Activated naive CD4-positive, alpha-beta T cell treated with anti-CD3 and anti-CD28 coated beads, Interleukin-2, amount 50 U/mL, for 24 hours (primary cell): Measurements from ENCODE around the gene EXOC3L2.

Source experiments
- H3K27ac Mint-ChIP-seq: one replicate; pipeline ENCODE4 v1.8.0; 2021; ENCODE audit warnings: mild to moderate bottlenecking, mixed read lengths
- H3K27me3 Mint-ChIP-seq: one replicate; pipeline ENCODE4 v1.8.0; 2021; ENCODE audit warnings: mixed read lengths
- H3K36me3 Mint-ChIP-seq: one replicate; pipeline ENCODE4 v1.8.0; 2021; ENCODE audit warnings: mixed read lengths
- H3K4me1 Mint-ChIP-seq: one replicate; pipeline ENCODE4 v1.8.0; 2021; ENCODE audit warnings: mixed read lengths
- H3K4me3 Mint-ChIP-seq: one replicate; pipeline ENCODE4 v1.8.0; 2021; ENCODE audit warnings: mild to moderate bottlenecking, mixed read lengths
- H3K9me3 Mint-ChIP-seq: one replicate; pipeline ENCODE4 v1.8.0; 2021; ENCODE audit warnings: mixed read lengths

The EXOC3L2 gene

GRCh38 chr19:45182758-45183157 lies 62.4 kb downstream of the EXOC3L2 start:
- H3K36me3 Mint-ChIP-seq = peaks cover 5% of the 10 kb centered on the region
- no peak overlapping the region for H3K27ac Mint-ChIP-seq
- H3K4me1 Mint-ChIP-seq = peaks cover 34% of the 10 kb centered on the region
- H3K9me3 Mint-ChIP-seq = no peaks in the 10 kb centered on the region
- H3K4me3 Mint-ChIP-seq = no peak overlapping the region
- H3K27me3 Mint-ChIP-seq = no peaks in the 10 kb centered on the region

- H3K4me1 Mint-ChIP-seq = peaks cover 30% of the 10 kb centered on the region
- H3K27me3 Mint-ChIP-seq = no peaks in the 10 kb centered on the region
- H3K27ac Mint-ChIP-seq = peak overlapping the region; percentile 56
- H3K9me3 Mint-ChIP-seq = no peaks in the 10 kb centered on the region
- H3K36me3 Mint-ChIP-seq = peaks cover 5% of the 10 kb centered on the region
- H3K4me3 Mint-ChIP-seq = peak overlapping the region; percentile 60
Observed at GRCh38 chr19:45180936-45181335, 64.3 kb downstream of the EXOC3L2 start.

GRCh38 chr19:45179892-45180370 lies 65.3 kb downstream of the EXOC3L2 start:
- H3K4me1 Mint-ChIP-seq = peaks cover 36% of the 10 kb centered on the region
- H3K9me3 Mint-ChIP-seq = no peaks in the 10 kb centered on the region
- H3K27ac Mint-ChIP-seq = no peak overlapping the region
- peaks cover 7% of the 10 kb centered on the region for H3K36me3 Mint-ChIP-seq
- no peaks in the 10 kb centered on the region for H3K27me3 Mint-ChIP-seq
- H3K4me3 Mint-ChIP-seq = peak overlapping the region; percentile 60

GRCh38 chr19:45179072-45179891 lies 65.9 kb downstream of the EXOC3L2 start:
- Mint-ChIP-seq H3K27me3 (no peaks in the 10 kb centered on the region), H3K27ac (peak overlapping the region; percentile 75), H3K4me1 (peaks cover 36% of the 10 kb centered on the region), H3K36me3 (peaks cover 7% of the 10 kb centered on the region), H3K4me3 (peak overlapping the region; percentile 92), H3K9me3 (no peaks in the 10 kb centered on the region)

- Mint-ChIP-seq H3K27me3 (no peaks in the 10 kb centered on the region), H3K9me3 (no peaks in the 10 kb centered on the region), H3K4me1 (peaks cover 43% of the 10 kb centered on the region), H3K4me3 (peak within 1 kb of the TSS; percentile 92), H3K27ac (peak within 1 kb of the TSS; percentile 95), H3K36me3 (peaks cover 7% of the 10 kb centered on the region)
Observed at GRCh38 chr19:45178262-45179071, 66.7 kb downstream of the EXOC3L2 start, which contains the start of gene BLOC1S3. BLOC1S3 (plus strand) TSS chr19:45178784; CDS start chr19:45179297, 513 bp downstream.

GRCh38 chr19:45177817-45178261 lies 67.4 kb downstream of the EXOC3L2 start, which contains the start of gene TRAPPC6A:
TRAPPC6A (minus strand) TSS chr19:45178237; CDS start chr19:45178218, 19 bp downstream.
- Mint-ChIP-seq H3K36me3 (peaks cover 7% of the 10 kb centered on the region), H3K27ac (peak within 1 kb of the TSS; percentile 95), H3K27me3 (no peaks in the 10 kb centered on the region), H3K4me3 (peak within 1 kb of the TSS; percentile 92), H3K9me3 (no peaks in the 10 kb centered on the region), H3K4me1 (peaks cover 44% of the 10 kb centered on the region)

GRCh38 chr19:45175515-45176345 lies 69.5 kb downstream of the EXOC3L2 start:
- Mint-ChIP-seq H3K27me3 (no peaks in the 10 kb centered on the region), H3K9me3 (no peaks in the 10 kb centered on the region), H3K4me1 (peaks cover 47% of the 10 kb centered on the region), H3K36me3 (peaks cover 3% of the 10 kb centered on the region), H3K4me3 (peak overlapping the region; percentile 65), H3K27ac (no peak overlapping the region)

- no peaks in the 10 kb centered on the region for H3K27me3 Mint-ChIP-seq
- no peaks in the 10 kb centered on the region for H3K9me3 Mint-ChIP-seq
- H3K27ac Mint-ChIP-seq = peak overlapping the region; percentile 70
- peaks cover 48% of the 10 kb centered on the region for H3K4me1 Mint-ChIP-seq
- H3K4me3 Mint-ChIP-seq = no peak overlapping the region
- peaks cover 3% of the 10 kb centered on the region for H3K36me3 Mint-ChIP-seq
Observed at GRCh38 chr19:45173816-45174215, 71.4 kb downstream of the EXOC3L2 start.

GRCh38 chr19:45172611-45173208 lies 72.5 kb downstream of the EXOC3L2 start:
- Mint-ChIP-seq H3K27me3 (no peaks in the 10 kb centered on the region), H3K27ac (peak overlapping the region; percentile 35), H3K4me1 (peaks cover 50% of the 10 kb centered on the region), H3K4me3 (peak overlapping the region; percentile 19), H3K36me3 (peaks cover 3% of the 10 kb centered on the region), H3K9me3 (no peaks in the 10 kb centered on the region)

- Mint-ChIP-seq H3K27me3 (no peaks in the 10 kb centered on the region), H3K36me3 (peaks cover 3% of the 10 kb centered on the region), H3K9me3 (no peaks in the 10 kb centered on the region), H3K27ac (peak overlapping the region; percentile 46), H3K4me1 (peaks cover 48% of the 10 kb centered on the region), H3K4me3 (no peak overlapping the region)
Observed at GRCh38 chr19:45172173-45172572, 73.0 kb downstream of the EXOC3L2 start.

- peak overlapping the region; percentile 74 for H3K4me3 Mint-ChIP-seq
- no peaks in the 10 kb centered on the region for H3K27me3 Mint-ChIP-seq
- H3K27ac Mint-ChIP-seq = peak overlapping the region; percentile 94
- no peaks in the 10 kb centered on the region for H3K9me3 Mint-ChIP-seq
- peaks cover 52% of the 10 kb centered on the region for H3K4me1 Mint-ChIP-seq
- peaks cover 3% of the 10 kb centered on the region for H3K36me3 Mint-ChIP-seq
Observed at GRCh38 chr19:45171211-45171623, 74.0 kb downstream of the EXOC3L2 start.

- peaks cover 49% of the 10 kb centered on the region for H3K4me1 Mint-ChIP-seq
- H3K27ac Mint-ChIP-seq = peak overlapping the region; percentile 94
- no peaks in the 10 kb centered on the region for H3K9me3 Mint-ChIP-seq
- H3K36me3 Mint-ChIP-seq = peaks cover 1% of the 10 kb centered on the region
- no peaks in the 10 kb centered on the region for H3K27me3 Mint-ChIP-seq
- peak overlapping the region; percentile 74 for H3K4me3 Mint-ChIP-seq
Observed at GRCh38 chr19:45170146-45171106, 74.8 kb downstream of the EXOC3L2 start.

GRCh38 chr19:45169602-45170001 lies 75.6 kb downstream of the EXOC3L2 start:
- peaks cover 50% of the 10 kb centered on the region for H3K4me1 Mint-ChIP-seq
- H3K27me3 Mint-ChIP-seq = no peaks in the 10 kb centered on the region
- no peaks in the 10 kb centered on the region for H3K36me3 Mint-ChIP-seq
- H3K4me3 Mint-ChIP-seq = no peak overlapping the region
- no peaks in the 10 kb centered on the region for H3K9me3 Mint-ChIP-seq
- H3K27ac Mint-ChIP-seq = no peak overlapping the region
